Activated CD4-positive, alpha-beta T cell treated with anti-CD3 and anti-CD28 coated beads, Interleukin-2, amount 50 U/mL, for 4 hours (primary cell): ENCODE measurements around the gene ADAMTS12.
"Not testable (repeated sequence)": the region's sequence is repeated elsewhere in the genome, so short reads cannot be mapped to it uniquely, and the experiment has no call there.

ENCODE experiments used
- DNase-seq, 2 experiments: peaks; one replicate each; pipeline ENCODE4 v3.0.0-alpha.2; 2020

The ADAMTS12 gene

DNA sequence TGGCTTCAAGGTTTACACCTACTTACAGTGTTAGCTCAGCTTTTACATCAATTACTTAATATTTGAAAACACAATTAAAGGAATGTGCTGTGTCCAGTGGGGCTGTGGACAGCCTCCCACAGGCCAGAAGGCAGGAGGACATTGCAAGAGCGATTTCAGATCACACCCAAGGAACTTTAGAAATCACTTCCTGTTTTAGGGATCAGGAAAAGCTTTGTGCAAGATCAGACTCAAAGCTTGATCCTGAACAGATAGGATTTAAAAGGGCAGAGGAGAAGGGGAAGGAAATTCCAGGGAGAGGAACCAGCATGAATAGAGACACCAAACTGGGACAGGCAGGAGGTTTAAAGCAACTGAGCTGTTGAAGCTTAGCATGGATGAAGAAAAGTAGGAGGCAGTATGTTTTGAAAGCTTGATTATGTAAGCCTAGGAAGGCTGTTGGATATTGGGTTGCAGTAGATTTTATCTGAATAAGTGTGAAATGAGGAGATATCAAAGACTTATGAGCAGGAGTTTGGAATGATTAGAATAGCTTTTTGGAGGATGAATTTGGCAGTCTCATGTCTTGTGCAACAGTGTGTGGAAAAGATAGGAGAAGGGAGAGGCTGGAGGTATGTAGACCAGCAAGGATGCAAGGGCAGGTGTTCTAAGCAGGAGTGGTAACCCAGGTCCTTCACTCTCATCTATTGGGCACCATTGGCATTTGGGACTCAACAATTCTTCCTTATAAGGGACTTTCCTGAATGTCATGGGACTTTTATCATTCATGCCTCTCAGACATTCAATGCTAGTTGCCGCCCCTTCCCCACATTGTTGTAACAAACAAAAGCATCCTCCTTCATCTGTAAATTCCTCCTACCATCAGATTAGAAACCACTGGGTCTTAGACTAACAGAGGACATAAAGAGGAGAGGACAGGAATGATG is 327.5 kb downstream of the ADAMTS12 start:
- no peak for DNase-seq

GRCh38 chr5:33563530-33563929 is 328.3 kb downstream of the ADAMTS12 start:
- DNase-seq: no peak

GRCh38 chr5:33558489-33558888 is 333.3 kb downstream of the ADAMTS12 start:
- no peak for DNase-seq

- DNase-seq: no peak
These were observed 334.2 kb downstream of the ADAMTS12 start for GRCh38 chr5:33557605-33558004.

DNA sequence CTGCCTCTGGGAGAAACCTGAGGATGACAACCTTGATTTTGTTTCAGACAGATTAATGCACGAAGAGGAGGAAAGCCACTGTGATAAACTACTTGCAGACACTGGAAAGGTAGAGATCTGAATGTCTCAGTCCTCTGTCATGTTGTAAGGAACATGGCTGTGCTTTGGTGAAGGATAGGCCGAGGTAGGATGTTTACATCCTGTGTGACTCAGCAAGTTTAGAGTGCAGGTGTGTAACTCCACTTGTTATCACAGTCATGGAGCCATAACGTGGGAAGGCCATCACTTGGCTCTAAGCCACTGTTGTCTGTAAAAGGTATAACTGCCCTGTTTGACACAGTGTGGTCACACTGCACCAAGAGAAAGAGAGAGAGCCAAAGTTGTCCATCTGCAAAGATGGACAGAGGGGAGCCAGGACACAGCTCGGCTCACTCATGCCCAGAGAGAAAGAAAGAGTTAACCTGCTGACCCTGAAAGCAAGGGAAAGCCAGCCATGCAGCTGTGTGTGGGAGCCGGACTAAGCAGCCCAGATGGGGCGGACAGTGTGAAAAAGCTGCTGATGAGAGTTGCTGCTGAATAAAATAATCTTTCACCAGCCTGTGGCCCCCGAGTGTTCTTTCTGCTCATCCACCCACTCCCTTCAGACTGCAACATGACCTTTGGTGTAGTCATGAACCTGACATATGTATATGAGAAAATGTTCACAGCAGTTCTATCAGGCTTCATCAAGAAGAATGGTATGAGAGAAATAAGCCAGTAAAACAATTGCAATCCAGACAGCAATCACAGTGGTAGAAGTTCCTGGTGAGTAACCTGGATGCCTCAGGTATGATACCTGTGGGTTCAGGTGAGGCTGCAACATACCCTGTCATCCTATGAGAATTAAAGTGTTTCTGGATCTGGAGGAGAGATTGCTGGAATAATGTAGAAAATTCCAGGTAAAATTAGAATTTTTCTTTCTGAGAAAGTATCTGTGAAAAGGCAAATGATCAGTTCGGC is 335.2 kb downstream of the ADAMTS12 start:
- no peak for DNase-seq

GRCh38 chr5:33549982-33550567 is 341.7 kb downstream of the ADAMTS12 start:
- DNase-seq: no peak

GRCh38 chr5:33539790-33540189 is 352.0 kb downstream of the ADAMTS12 start:
- not testable (repeated sequence) for DNase-seq

DNA sequence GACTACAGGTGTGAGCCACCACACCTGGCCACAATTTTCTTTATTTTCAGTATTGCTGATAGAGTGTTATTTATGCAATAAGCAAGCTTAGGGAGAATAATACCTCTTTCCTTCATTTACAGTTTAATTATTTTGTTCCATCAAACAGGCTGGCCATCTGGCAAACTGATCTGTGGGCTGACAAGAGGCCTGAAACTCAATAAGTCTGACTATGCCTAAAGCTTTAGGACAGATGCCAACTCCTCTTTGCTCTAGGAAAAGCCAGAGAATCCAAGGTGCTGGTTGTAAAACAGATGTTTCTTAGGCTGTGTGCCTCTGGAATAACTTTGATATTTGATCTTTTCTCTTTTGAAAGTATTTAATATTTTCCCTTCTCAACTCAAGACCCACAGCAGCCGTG is 352.6 kb downstream of the ADAMTS12 start:
- no peak for DNase-seq

GRCh38 chr5:33538201-33538600 is 353.6 kb downstream of the ADAMTS12 start:
- no peak for DNase-seq

DNA sequence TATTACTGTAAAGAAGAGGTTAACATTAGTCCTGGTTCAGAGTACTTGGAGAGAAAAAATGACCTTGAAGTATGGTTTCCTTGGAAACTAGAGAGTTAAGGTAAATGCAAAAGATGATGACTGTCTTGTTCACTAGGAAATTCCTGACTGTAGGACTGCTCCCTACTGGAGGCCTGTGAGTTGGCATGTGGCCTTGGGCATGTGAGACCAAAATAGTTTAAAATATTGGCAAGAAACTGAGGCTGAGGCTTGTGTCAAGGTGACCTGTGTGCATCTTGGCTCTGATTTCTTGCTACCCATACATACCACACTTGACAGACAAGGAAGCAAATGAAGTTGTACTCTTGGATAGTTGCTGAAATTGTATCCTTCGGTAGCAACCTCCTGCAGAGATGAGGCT is 354.6 kb downstream of the ADAMTS12 start:
- no peak for DNase-seq

GRCh38 chr5:33536802-33537201 is 355.0 kb downstream of the ADAMTS12 start:
- DNase-seq: no peak

DNA sequence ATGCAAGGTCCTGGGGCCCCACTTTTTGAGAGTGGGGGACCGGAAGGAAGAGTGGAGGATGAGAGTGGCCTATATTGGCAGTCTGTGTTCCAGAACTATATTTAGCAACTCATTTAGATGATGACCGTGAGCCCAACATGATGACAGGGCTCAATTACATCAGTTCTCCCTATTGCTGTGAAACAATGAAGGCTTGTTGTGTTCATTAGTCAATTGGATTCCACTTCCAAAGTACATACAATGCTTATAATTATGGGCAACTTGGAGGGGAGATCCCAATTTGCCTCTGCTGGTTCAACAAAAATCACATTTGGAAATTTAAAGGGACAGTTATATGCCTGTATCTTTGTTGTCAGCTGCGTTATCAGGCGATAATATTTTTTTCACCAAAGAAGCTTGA is 360.0 kb downstream of the ADAMTS12 start:
- no peak for DNase-seq

DNA sequence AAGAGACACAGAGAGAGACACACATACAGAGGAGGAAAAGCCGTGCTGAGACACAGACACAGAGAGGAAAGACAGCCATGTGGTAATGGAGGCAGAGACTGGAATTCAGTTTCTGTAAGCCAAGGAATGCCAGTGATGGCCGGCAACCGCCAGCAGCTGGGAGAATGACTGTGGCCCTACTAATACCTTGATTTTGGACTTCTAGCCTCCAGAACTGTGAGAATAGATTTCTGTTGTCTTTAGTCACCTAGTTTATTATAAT is 360.8 kb downstream of the ADAMTS12 start:
- no peak for DNase-seq

- no peak for DNase-seq
These were observed 361.4 kb downstream of the ADAMTS12 start for GRCh38 chr5:33530183-33531036.

DNA sequence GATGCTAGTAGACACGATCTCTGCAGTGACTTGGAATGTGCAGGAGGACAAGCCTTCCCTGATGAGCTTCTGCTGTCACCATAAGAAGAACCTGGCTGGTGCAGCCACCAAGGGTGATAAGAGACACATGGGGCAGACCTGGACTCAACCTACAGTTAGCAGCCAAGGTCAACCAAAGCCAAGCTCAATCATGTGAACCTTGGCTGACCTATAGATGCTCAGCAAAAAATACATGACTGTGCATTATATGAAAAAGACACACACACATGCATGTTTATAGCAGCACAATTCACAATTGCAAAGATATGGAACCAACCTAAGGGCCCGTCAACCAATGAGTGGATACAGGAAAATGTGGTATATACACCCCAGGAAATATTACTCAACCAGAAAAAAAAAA is 364.1 kb downstream of the ADAMTS12 start:
- no peak for DNase-seq

GRCh38 chr5:33526755-33527154 is 365.0 kb downstream of the ADAMTS12 start:
- no peak for DNase-seq

DNA sequence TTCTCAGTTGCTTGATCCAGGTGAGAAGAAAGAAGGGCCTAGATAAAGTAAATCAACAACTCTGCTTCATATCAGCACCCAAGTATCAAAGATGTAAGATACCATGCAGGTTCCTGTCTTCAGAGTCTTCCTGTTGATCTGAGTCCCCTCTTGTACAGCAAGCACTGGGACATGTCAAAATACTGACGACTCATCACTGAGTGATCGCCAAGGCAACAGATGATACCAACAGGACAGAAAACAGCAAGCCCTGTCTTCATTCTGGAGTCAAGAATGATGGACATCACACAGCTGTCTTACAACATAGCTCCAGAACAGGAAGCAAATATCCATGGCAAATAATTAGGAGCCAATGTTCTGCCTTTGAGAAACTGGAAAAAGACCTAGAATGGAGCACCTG is 367.3 kb downstream of the ADAMTS12 start:
- DNase-seq: no peak

GRCh38 chr5:33523208-33523771 is 368.5 kb downstream of the ADAMTS12 start:
- no peak for DNase-seq

DNA sequence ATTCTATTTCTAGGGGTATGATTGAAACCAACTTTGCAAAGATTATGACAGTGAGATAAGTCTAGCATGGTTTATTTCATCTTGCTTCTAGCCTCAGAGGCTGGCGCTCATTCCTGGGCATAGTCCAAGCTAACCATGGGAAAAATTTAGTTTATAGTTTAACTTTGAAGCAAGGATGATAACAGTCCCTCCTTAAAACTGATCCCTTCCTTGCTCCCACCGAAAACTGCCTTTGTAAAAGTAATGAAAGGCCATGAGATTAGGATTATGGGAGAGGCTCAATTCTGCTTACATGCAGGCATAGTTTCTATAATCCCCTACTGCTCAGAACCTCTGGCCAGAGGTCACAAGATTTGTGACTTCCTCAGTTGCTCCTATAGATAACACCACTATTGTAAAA is 375.4 kb downstream of the ADAMTS12 start:
- no peak for DNase-seq

DNA sequence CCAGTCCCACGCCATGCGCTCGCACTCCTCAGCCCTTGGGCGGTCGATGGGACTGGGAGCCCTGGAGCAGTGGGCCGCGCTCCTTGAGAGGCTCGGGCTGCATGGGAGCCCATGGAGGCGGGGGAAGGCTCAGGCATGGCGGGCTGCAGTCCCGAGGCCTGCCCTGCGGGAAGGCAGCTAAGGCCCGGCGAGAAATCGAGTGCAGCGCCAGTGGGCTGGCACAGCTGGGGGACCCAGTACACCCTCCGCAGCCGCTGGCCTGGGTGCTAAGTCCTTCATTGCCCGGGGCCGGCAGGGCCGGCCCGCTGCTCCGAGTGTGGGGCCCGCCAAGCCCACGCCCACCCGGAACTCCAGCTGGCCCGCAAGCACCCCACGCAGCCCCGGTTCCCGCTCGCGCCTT is 376.4 kb downstream of the ADAMTS12 start:
- DNase-seq: not testable (repeated sequence)

- DNase-seq: no peak
These were observed 378.2 kb downstream of the ADAMTS12 start for GRCh38 chr5:33513462-33514185.
